GM21528 (cell line): ENCODE results near the gene RNASET2.
"Not testable (repeated sequence)": the region's sequence is repeated elsewhere in the genome, so short reads cannot be mapped to it uniquely, and the experiment has no call there.

ENCODE experiments used
- ATAC-seq: cut with Tn5 transposase; IDR thresholded peaks from one replicate; pipeline ENCODE4 v1.9.1; 2021; ENCODE audit warnings: mild to moderate bottlenecking, moderate library complexity; ENCODE audit not compliant: unreplicated experiment, low FRiP score

The RNASET2 gene

DNA sequence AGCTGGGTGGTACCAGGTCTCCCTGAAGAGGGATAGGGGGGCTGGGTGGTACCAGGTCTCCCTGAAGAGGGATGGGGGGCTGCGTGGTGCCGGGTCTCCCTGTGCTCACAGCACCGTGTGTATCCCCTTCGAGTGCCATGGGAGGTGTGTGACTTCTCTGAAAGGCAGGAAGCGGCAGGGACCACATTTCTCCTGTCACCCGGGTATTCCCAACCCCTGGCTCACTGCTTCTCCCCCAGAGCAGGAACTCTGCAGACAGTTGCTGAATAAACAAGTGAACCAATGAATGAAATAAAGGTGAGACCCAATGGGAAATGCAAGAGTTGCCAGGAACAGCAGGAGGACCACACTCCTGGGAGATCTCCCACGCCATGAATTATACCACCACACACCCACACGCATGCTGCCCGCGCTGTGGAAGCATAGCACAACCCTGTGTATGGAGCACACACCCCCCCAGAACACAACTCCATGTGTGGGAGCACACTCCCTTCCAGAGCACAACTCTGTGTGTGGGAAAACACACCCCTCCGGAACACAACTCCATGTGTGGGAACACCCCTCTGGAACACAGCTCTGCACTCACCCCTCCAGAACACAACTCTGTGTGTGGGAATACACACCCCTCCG lies 50.7 kb downstream of the RNASET2 start:
- ATAC-seq = no peak

DNA sequence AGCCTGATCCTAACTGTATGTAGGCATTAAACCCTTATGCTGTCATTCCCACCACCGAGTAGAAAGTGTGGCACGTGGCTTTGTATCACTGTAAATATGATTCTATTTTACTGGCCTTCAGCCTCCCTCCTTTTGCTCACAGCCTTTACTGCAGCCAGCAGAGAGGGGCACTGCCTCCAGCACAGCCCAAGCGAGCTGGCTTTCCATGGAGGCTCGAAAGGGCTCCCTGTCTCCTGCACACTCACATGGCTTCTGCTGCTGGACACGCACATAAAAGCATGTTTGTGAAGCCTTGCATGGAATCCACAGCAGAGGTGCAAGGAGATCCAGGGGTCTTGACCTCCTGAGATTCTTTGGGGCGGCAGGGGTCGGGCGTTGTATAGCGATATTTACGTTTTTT lies 51.3 kb downstream of the RNASET2 start:
- no peak for ATAC-seq

DNA sequence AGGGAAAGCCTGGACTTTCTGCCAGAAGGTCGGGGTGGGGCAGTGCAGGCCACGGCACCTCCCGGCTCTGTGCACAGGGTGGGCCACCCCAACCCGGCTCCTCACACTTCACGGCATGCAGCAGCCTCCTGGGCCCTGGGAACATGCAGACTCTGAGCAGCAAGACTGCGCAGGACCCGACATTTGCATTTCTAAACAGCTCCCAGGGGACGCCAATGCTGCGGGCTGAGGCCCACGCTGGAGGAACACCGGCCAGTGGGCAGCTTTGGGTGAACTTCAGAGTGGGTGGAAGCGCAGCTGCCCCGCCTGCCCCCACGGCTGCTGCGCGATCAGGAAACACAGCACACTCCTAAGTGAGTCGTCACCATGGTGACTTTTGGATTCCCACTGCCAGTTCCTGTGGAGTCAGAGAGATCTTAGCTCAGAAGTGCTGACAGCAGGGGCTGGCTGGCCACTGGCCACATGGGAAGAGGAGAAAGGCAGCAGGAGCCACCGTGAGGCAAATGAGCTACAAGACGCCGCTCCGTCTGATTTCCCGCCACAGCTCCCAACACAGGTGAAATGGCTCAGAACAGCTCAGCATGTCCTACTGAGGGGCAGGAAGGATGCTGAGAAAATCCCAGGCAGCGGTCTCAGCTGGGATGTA lies 52.1 kb downstream of the RNASET2 start:
- no peak for ATAC-seq

DNA sequence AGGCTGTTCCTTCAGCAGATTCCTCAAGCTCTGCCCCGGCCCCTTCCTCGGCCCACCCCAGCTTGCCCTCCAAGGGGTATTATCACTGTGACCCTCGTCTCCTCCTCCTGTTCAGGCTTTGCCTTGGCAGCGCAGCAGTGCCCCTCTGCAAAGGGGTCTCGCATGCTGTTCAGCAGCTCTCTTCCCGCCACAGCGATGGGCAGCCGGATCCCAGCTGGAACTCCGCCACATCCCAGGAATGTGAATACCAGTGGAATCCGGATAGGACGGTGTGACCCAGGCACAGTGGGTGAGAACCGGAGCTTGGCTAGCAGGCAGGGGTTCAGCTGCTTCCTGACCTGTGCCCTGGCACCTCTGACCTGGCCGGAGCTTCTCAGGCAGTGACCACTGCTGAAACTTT lies 52.9 kb downstream of the RNASET2 start:
- no peak for ATAC-seq

DNA sequence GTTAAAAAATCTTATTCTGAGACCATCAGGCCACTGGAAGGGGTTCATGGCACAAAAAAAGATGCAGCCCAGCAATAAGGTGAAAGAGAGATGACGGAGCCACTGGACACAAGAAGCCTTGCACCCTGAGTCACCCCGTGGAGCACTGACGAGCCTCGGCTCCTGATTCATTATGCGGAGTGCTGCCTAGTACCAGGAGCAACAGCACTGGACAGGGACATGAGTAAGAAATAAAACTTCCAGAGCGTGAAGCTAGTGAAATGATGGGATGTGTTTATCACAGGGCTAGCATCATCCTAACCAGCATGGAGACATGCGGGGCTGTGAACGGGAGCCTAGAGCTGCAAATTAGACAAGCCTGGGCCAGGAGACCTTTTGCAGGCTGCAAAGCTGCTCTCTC lies 53.3 kb downstream of the RNASET2 start:
- no peak for ATAC-seq

DNA sequence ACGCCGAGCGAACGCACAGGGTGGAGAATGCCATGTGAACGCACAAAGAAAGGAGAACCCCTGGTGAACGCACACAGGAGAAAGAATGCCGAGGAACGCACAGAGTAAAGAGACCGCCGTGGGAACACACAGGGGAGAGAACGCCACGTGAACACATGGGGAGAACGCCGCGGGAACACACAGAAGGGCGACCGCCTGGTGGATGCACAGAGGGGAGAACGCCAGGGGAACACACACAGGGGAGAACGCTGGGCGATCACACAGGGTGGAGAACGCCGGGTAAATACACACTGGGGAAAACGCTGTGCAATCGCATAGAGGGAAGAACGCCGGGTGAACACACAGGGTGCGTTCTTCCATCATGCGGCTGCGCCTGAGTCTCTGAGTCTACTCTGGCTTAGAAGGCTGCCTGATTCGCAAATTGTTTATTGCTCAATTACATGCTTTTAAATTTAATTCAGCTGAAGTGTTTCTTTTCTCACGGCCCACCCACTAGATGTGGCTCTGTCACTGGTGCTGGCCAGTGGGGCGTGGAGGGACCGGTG lies 54.1 kb downstream of the RNASET2 start:
- ATAC-seq = no peak

DNA sequence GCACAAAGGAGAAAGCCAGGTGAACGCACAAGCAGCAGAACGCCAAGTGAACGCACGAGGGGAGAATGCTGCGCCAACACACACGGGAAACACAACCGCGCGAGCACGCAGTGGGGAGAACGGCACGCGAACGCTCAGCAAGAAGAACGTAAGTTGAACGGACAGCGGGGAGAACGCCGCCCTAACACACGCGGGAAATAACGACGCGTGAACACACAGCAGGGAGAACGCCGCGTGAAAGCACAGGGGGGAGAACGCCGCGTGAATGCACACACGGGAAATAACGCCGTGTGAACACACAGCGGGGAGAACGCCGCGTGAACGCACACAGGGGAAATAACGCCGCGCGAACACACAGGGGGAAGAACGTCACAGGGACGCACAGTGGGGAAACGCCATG lies 54.7 kb downstream of the RNASET2 start:
- ATAC-seq = no peak

DNA sequence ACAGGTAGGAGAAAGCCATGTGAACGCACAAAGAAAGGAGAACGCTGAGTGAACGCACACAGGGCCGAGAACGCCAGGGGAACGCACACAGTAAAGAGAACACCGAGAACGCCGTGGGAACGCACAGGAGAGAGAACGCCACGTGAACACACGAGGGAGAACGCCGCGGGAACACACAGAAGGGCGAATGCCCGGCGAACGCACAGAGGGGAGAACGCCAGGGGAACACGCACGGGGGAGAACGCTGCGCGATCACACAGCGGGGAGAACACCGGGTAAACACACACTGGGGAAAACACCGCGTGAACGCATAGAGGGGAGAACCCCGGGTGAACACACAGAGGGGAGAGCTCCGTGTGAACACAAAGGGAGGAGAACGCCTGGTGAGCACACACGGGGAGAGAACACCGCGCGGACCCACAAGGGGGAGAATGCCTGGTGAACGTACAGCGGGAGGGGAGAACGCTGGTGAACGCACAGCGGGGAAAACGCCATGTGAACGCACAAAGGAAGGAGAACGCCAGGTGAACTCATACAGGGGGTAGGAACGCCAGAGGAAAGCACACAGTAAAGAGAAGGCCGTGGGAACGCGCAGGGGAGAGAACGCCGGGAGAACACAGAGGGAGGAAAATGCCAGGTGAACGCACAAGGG lies 55.3 kb downstream of the RNASET2 start:
- no peak for ATAC-seq

DNA sequence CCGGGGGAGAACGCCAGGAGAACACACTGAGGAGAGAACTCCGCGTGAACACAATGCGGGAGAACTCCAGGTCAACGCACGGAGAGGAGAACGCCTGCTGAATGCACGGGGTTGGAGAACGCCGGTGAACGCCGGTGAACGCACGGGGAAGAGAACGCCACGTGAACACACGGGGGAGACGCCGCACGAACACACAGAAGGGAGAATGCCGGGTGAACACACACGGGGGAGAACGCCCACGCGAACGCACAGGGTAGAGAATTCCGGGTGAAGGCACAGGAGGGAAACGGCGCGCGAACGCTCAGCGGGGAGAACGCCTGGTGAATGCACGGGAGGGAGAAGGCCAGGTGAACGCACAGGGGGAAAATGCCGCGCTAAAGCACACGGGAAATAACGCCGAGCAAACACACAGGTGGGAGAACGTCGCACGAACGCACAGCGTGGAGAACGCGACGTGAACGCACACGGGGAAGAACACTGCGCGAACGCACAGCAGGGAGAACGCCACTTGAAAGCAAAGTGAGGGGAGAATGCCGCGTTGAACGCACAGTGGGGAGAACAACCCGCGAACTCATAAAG lies 56.1 kb downstream of the RNASET2 start:
- ATAC-seq = no peak

DNA sequence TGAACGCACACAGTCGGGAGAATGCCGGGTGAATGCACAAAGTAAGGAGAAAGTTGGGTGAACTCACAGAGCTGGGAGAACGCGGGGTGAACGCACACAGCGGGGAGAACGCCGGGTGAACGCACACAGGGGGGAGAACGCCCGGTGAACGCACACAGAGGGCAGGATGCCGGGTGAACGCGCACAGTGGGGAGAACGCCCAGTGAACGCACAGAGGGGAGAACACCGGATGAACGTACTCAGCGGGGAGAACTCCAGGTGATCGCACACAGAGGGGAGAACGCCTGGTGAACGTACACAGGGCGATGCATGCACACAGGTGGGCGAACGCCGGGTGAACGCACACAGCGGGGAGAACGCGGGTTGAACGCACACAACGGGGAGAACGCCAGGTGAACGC lies 57.4 kb downstream of the RNASET2 start:
- ATAC-seq = no peak

DNA sequence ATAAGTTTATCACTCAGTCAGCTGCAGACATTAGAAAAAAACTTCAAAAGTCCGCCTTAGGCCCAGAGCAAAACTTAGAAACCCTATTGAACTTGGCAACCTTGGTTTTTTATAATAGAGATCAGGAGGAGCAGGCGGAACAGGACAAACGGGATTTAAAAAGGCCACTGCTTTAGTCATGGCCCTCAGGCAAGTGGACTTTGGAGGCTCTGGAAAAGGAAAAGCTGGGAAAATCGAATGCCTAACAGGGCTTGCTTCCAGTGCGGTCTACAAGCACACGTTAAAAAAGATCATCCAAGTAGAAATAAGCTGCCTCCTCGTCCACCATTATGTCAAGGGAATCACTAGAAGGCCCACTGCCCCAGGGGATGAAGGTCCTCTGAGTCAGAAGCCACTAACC lies 61.7 kb downstream of the RNASET2 start:
- not testable (repeated sequence) for ATAC-seq

DNA sequence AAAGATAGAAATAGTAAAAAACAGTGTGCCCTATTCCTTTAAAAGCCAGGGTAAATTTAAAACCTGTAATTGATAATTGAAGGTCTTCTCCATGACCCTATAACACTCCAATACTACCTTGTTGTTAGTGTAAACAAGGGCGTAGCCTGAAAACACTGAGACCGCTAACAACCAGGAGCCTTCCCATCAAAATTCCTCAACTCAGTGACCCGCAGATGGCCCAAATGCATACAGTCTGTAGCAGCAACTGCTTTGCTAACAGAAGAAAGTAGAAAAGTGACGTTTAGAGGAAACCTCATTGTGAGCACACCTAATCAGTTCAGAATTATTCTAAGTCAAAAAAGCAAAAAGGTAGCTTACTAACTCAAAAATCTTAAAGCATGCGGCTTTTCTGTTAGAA lies 63.9 kb downstream of the RNASET2 start:
- ATAC-seq = not testable (repeated sequence)

DNA sequence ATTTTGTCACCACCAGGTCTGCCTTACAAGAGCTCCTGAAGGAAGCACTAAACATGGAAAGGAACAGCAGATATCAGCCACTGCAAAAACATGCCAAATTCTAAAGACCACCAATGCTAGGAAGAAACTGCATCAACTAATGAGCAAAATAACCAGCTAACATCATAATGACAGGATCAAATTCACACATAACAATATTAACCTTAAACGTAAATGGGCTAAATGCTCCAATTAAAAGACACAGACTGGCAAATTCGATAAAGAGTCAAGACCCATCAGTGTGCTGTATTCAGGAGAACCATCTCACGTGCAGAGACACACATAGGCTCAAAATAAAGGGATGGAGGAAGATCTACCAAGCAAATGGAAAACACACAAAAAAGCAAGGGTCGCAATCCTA lies 69.6 kb downstream of the RNASET2 start:
- not testable (repeated sequence) for ATAC-seq

DNA sequence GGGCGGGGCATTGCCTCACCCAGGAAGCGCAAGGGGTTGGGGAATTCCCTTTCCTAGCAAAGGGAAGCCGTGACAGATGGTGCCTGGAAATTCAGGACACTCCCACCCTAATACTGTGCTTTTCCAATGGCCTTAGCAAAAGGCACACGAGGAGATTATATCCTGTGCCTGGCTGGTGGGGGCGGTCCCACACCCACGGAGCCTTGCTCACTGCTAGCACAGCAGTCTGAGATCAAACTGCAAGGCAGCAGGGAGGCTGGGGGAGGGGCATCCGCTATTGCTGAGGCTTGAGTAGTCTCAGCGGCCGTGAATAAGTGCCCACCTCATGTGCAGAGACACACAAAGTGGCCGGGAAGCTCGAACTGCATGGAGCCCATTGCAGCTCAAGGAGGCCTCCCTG lies 71.4 kb downstream of the RNASET2 start:
- not testable (repeated sequence) for ATAC-seq

DNA sequence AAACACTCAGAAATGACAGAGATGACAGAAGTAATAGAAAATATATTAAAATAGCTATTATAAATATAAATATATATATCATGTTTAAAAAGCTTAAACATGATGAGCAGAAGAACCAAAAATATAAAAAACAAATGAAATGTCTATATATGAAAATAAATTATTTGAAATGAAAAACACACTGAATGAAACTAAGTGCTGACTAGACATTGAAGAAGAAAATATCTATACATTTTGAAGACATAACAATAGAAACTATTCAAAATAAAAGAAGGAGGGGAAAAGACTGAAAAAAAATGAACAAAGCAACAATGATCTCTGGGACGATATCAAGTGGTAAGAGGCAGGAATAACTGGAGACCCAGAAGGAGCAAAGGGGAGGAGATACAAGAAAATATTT lies 76.8 kb downstream of the RNASET2 start:
- no peak for ATAC-seq
